Stimulated activated CD4-positive, alpha-beta T cell treated with anti-CD3 and anti-CD28 coated beads, Interleukin-1b, Interleukin-23, amount 100 ng/mL, for 4 hours (primary cell): Measurements from ENCODE around the gene TTLL3.
"Not testable (repeated sequence)": the region's sequence is repeated elsewhere in the genome, so short reads cannot be mapped to it uniquely, and the experiment has no call there.

Source experiments
- DNase-seq, 2 donors: peaks; one replicate each; pipeline ENCODE4 v3.0.0-alpha.2; 2020; ENCODE audit warnings: low read depth in 2 of 2

The TTLL3 gene

GRCh38 chr3:9809615-9810432 lies at the start of gene TTLL3:
Gene TTLL3, plus strand, starts transcription at chr3:9810262. Its CDS starts 400 bp downstream, at chr3:9810662.
- DNase-seq = peak in 1 of 2 donors; percentile 39

DNA sequence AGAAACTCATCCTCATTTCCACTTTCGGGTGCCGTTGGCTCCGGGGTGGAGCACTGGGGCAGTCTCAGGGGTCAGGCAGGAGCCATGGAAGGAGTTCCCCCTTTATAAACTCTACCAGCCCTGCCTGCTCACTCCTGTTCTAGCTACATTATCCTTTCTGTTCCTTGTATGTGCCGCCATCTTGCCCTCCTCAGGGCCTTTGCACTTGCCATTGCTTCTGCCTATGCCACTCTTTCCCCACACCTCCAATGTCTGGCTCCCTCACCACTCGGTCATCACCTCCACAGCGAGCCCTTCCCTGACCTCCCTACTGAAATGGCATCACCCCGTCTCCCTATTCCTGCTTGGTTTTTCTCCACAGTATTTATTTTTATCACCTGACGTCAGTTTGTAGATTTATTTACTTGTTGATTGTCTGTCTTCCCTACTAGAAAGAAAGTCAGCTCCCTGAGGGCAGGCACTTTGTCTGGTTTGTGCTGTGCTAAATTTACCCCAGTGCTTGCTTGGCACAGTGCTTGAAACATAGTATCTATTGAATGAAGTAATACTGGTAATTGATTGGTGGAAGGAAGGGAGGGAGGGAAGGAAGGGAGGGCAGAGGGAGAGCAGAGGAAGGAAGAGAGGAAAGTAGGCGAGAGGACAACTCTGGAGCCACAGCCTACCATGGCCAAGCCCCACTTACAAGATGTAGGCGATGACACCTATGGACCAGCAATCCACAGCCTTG lies 49.1 kb upstream of the TTLL3 start:
- DNase-seq = no peak

DNA sequence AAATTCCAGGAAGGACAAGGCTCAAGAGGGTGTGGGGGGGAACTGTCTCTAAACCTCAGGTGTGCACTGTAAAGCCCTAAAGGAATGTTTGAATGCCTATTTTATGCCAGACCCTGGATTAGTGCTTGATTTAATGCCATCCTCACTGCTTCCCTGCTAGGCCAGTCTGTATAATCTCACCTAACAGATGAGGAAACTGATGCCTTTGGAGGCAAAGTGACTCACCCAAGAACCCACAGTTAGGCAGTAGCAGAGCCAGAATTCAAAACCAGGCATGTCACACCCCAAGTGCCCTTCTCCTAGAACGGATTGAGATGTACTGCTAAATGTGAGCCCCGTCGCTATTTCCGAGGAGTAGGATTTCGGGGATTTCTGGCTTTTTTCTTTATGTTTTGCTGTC lies 48.1 kb upstream of the TTLL3 start:
- DNase-seq = no peak

GRCh38 chr3:9762871-9763270 lies 47.2 kb upstream of the TTLL3 start:
- no peak for DNase-seq

GRCh38 chr3:9765865-9766264 lies 44.2 kb upstream of the TTLL3 start:
- DNase-seq = no peak

GRCh38 chr3:9767418-9767817 lies 42.6 kb upstream of the TTLL3 start:
- no peak for DNase-seq

GRCh38 chr3:9768141-9768775 lies 41.8 kb upstream of the TTLL3 start:
- no peak for DNase-seq

DNA sequence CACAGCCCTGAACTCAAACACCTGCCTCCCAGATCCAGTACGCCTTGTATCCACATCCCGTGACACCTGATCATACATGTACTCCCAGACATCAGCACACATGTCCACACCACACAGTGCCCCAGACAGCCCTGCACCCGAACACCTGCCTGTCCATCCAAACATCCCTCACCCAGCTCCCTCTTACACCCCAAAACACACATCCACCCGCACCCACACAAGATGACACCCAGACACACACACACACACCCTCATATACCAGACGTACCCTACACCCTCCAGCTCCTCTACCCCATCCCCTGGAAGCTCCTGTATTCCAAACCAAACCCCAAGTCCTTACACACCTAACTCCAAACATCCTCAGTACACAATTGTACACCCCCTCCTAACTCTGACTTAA lies 41.0 kb upstream of the TTLL3 start:
- no peak for DNase-seq

DNA sequence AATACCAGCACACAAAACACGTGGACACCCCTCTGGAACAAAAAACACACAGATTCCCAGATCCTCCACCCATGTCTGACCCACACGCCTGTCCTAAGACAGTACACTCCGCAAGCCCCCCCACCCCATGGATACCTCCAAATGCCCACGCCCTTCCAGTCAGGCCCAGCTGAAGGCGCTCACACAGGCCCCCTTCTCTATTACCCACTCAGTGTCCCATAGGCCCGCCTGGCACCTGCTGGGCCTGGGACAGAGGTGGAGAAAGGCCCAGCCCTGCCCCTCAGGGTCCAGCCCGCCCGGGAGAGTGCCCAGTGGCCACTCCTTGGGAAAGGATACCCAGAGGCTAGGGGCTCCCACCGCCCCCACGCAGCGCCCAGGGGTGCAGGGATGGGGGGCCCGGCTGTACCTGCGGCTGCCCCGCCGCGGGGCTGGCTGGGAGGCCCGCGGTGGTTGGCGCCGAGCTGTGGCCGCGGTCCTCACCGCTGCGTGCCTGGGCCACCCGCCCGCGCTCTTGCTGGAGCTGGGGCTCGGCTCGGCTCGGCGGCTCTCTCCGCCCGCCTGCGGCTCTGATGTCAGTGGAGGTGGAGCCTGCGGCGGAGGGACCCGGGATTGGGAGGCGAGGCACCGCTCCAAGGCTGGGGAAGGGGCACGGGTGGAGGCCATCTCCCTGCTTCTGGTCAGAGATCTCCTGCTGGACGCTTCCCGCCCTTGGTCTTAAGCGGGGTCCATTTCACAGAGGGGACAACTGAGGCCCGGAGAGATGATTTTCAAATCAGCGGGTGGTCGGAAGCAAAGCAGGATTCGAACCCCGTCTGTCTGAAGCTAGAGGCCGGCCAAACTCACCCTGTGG lies 40.4 kb upstream of the TTLL3 start, which contains the start of gene CAMK1:
Gene CAMK1, minus strand, starts transcription at position 522 of the 850 bp plus-strand sequence. CDS start 2,198 bp downstream, outside the sequence.
- peak; percentile 50 to 59 for DNase-seq

GRCh38 chr3:9770276-9770812 lies 39.7 kb upstream of the TTLL3 start:
- DNase-seq = no peak

- DNase-seq = not testable (repeated sequence)
Observed at GRCh38 chr3:9771007-9771406, 39.1 kb upstream of the TTLL3 start.

DNA sequence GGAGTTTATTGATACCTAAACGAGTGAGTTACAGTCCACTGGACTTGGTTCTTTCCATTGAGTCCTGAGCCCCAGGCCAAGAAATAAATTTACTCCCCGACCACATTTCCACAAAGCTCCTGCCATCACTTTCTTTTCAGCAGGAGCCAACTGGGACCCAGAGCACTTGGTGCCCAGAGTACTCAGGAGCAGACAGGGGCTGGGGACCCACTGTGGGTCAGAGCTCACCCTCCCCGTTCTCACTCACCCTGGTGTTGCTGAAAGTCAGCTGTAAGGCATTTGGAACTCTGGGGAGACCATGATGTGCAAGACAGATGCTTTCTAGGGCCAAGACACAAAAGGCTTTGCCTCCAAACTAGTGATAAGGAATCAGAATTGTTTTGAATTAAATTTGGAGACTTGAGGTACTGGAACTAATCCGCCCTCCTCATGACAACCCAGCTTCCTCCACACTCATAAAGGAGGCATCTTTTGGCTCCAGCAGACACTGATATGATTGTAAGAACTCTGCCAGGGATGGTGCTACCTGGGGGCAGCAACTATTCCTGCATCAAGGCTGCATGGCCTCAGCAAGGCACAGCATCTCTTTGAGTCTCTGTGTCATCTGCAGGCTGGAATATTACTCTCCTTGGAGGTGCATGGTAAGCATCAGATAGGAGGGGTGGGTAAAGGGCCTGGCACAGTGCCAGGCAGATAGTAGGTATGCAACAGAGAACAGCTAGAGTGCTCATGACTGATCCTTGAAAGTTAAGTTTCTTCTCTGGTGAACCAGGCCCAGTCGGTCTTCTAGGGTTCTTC lies 33.0 kb upstream of the TTLL3 start:
- DNase-seq = no peak

DNA sequence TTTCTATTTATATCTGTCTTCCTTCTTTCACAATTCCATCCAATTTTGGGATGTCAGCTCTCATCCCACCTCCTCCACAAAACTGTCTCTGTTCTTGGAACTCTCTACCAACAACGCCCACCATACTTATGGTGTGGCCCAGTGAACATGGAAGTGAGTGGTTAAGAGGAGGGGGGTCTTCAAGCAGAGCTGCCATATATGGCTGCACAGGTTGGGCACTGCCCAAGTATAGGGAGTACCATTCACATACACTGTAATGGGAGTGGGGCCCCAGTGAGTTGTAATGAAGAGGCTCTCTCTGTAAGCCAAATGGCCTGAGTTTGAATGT lies 32.4 kb upstream of the TTLL3 start:
- DNase-seq = no peak

GRCh38 chr3:9778143-9779074 lies 31.7 kb upstream of the TTLL3 start:
- peak; percentile 31 to 40 for DNase-seq

- DNase-seq = no peak
Observed at GRCh38 chr3:9779075-9779593, 30.9 kb upstream of the TTLL3 start.

DNA sequence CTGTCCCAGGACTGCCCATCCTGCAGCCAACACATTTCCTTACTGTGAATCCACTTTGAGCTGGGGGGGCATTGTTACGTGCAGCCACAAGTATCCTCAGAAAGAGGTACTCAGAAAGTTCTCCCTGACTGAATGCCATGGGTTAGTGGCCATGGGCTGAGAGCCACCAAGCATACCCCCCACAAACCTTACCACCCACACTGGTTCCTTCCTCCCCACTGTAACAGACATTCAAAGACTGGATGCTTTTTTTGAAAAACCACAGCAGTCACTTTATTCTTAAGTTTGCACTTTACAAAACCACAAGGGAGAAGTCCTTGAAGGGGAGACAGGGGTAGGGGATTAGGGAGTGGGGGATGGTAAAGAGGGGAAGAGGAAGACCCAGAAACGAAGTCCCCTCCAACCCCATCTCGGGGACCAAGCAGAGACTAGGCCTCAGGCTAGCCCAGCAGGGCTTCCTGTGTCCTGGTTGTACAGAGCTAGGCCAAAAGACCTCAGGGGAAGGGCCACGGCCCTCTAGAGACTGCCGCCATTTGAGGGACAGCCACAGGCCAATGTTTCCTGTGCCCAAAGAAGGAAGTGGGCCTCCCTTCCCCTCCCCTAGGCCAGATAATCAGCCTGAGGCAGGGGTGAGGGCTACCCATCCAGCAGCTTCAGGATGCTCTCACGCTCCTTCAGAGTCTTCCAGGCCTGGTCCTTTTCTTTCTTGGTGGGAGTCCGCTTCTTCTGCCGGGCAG lies 30.2 kb upstream of the TTLL3 start:
- DNase-seq = no peak

- no peak for DNase-seq
Observed at GRCh38 chr3:9780458-9780812, 29.6 kb upstream of the TTLL3 start.

GRCh38 chr3:9780910-9781309 lies 29.2 kb upstream of the TTLL3 start:
- DNase-seq = no peak

DNA sequence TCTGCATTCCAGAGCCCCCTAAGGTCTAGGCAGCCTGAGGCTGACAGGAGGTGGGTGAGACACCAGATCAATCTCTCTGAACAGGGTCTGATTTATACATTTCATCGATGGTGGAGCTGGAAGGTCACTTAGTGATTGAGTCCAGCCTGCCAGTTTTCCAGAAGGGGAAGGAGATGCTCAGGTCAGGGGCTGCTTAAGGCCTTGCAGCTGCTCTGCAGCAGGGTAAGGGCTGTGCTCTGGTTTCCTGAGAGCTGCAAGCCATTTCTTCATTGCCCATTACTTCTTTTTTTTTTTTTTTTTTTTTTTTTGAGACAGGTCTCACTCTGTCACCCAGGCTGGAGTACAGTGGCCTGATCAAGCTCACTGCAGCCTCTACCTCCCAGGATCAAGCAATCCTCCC lies 28.5 kb upstream of the TTLL3 start:
- no peak for DNase-seq
